ENCODE measurements around the gene SEC24B. TPM values are rescaled to one million over a fixed set of nuclear protein-coding genes. Genes with fewer than 3 reads are reported as not detected.

SEC24B gene
- total RNA-seq, 1 experiment from 2014 or later = 39.3 TPM

DNA sequence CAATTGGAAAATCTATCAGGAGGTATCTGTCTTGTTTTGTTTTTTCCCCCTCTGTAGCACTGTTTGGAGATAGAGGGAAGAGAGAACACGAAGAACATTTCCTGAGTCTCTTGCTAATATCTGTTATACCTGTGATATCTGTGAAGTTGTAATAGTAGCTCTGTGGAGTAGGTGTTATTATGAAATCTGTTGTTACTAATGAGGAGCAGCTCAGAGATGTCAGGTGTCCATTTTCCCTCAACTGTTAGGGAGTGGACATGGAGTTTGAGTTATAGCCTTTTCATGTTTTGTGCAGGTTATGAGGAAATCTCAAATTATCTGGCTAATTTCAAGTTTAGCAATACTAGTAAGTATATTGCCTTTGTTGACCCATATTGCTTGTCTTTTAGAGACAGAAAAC lies 52.4 kb downstream of the SEC24B start:
- Histone ChIP-seq H3K9me3 (ENCODE audit: low read depth, low read length, poor library complexity, severe bottlenecking) (no peaks in the 10 kb centered on the region), H3K4me3 (ENCODE audit: low read depth, low read length, poor library complexity, severe bottlenecking) (no peak overlapping the region), H3K27me3 (replicated peaks; ENCODE audit: insufficient read depth, low read depth, low read length, poor library complexity) (no peaks in the 10 kb centered on the region), H3K27ac (ENCODE audit: low read depth, low read length, poor library complexity, severe bottlenecking) (no peak overlapping the region), H3K4me1 (ENCODE audit: insufficient read depth, low read length, poor library complexity, severe bottlenecking) (peaks cover 8% of the 10 kb centered on the region), H3K36me3 (ENCODE audit: insufficient read depth, low read length, poor library complexity, severe bottlenecking) (peaks cover 6% of the 10 kb centered on the region)
- no TSS peak for BruUV-seq (replicated peaks)
- ChIA-PET CTCF (no interaction called here), POLR2A (ENCODE audit: low non-redundant PET) (no interaction called here)
- no peak for DNase-seq (ENCODE audit: low spot score)
- TF ChIP-seq EZH2 (IDR thresholded peaks at IDR 0.05; ENCODE audit: borderline replicate concordance, low read depth, low read length, poor library complexity, severe bottlenecking) = no peak
- TF ChIP-seq, protein P1, sequence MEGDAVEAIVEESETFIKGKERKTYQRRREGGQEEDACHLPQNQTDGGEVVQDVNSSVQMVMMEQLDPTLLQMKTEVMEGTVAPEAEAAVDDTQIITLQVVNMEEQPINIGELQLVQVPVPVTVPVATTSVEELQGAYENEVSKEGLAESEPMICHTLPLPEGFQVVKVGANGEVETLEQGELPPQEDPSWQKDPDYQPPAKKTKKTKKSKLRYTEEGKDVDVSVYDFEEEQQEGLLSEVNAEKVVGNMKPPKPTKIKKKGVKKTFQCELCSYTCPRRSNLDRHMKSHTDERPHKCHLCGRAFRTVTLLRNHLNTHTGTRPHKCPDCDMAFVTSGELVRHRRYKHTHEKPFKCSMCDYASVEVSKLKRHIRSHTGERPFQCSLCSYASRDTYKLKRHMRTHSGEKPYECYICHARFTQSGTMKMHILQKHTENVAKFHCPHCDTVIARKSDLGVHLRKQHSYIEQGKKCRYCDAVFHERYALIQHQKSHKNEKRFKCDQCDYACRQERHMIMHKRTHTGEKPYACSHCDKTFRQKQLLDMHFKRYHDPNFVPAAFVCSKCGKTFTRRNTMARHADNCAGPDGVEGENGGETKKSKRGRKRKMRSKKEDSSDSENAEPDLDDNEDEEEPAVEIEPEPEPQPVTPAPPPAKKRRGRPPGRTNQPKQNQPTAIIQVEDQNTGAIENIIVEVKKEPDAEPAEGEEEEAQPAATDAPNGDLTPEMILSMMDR (conservative IDR thresholded peaks at IDR 0.05; ENCODE audit: low read depth, low read length) = no peak
- intact Hi-C loops (cut with micrococcal nuclease; ENCODE audit: unreplicated experiment) = no loop called here

DNA sequence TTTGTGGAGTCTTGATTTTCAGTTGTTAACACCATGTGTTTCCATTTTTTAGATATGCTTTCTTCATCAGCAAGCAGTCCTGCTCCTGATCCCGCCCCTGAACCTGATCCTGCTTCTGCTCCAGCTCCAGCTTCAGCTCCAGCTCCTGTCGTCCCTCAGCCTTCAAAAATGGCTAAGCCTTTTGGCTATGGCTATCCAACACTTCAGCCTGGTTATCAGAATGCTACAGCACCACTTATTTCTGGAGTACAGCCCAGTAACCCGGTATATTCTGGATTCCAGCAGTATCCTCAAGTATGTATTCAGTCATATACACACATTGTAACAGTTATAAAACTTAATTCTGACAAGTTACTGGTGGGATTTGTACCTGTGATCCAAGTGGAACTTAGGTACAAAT lies 60.9 kb downstream of the SEC24B start:
- CTCF ChIA-PET = no interaction called here
- no peaks in the 10 kb centered on the region for H3K27me3 ChIP-seq (replicated peaks; ENCODE audit: insufficient read depth, low read depth, low read length, poor library complexity)
- intact Hi-C loops (cut with micrococcal nuclease; ENCODE audit: unreplicated experiment) = no loop called here
- H3K4me1 ChIP-seq (ENCODE audit: insufficient read depth, low read length, poor library complexity, severe bottlenecking) = no peaks in the 10 kb centered on the region
- TF ChIP-seq, protein P1 (conservative IDR thresholded peaks at IDR 0.05; ENCODE audit: low read depth, low read length) = no peak
- no peak for TF ChIP-seq EZH2 (IDR thresholded peaks at IDR 0.05; ENCODE audit: borderline replicate concordance, low read depth, low read length, poor library complexity, severe bottlenecking)
- DNase-seq (ENCODE audit: low spot score) = no peak
- no peaks in the 10 kb centered on the region for H3K9me3 ChIP-seq (ENCODE audit: low read depth, low read length, poor library complexity, severe bottlenecking)
- POLR2A ChIA-PET (ENCODE audit: low non-redundant PET) = no interaction called here
- BruUV-seq (replicated peaks) = no TSS peak
- no peak overlapping the region for H3K27ac ChIP-seq (ENCODE audit: low read depth, low read length, poor library complexity, severe bottlenecking)
- peaks cover 36% of the 10 kb centered on the region for H3K36me3 ChIP-seq (ENCODE audit: insufficient read depth, low read length, poor library complexity, severe bottlenecking)
- H3K4me3 ChIP-seq (ENCODE audit: low read depth, low read length, poor library complexity, severe bottlenecking) = no peak overlapping the region

DNA sequence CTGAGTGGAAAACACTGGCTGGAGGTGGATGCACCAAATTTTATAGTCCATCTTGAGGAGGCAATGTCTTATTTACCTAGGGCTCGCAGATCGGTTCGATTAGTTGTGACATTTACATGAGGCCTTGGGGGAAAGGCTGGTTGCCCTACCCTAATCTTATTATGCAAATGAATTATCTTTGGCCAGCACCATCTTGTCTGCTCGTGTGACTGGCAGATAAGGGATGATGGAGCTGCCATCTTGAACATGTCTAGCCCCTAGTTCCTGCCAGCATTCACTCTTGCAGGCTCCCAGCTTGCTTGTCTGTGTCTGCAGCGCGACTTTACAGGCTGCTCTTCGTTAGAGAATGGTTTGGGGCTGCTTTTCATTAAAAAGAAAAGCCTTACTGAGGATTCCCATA lies 61.9 kb downstream of the SEC24B start:
- H3K27me3 ChIP-seq (replicated peaks; ENCODE audit: insufficient read depth, low read depth, low read length, poor library complexity) = no peaks in the 10 kb centered on the region
- H3K9me3 ChIP-seq (ENCODE audit: low read depth, low read length, poor library complexity, severe bottlenecking) = no peaks in the 10 kb centered on the region
- BruUV-seq (replicated peaks) = no TSS peak
- TF ChIP-seq EZH2 (IDR thresholded peaks at IDR 0.05; ENCODE audit: borderline replicate concordance, low read depth, low read length, poor library complexity, severe bottlenecking) = no peak
- TF ChIP-seq, protein P1 (conservative IDR thresholded peaks at IDR 0.05; ENCODE audit: low read depth, low read length) = no peak
- H3K27ac ChIP-seq (ENCODE audit: low read depth, low read length, poor library complexity, severe bottlenecking) = no peak overlapping the region
- H3K36me3 ChIP-seq (ENCODE audit: insufficient read depth, low read length, poor library complexity, severe bottlenecking) = peaks cover 41% of the 10 kb centered on the region
- POLR2A ChIA-PET (ENCODE audit: low non-redundant PET) = no interaction called here
- intact Hi-C loops (cut with micrococcal nuclease; ENCODE audit: unreplicated experiment) = no loop called here
- CTCF ChIA-PET = no interaction called here
- DNase-seq (ENCODE audit: low spot score) = peak; percentile 3
- H3K4me3 ChIP-seq (ENCODE audit: low read depth, low read length, poor library complexity, severe bottlenecking) = no peak overlapping the region
- no peaks in the 10 kb centered on the region for H3K4me1 ChIP-seq (ENCODE audit: insufficient read depth, low read length, poor library complexity, severe bottlenecking)
